Chondrocyte (in vitro differentiated cells): ENCODE data around the gene MBNL2. TPM values are rescaled to one million over a fixed set of nuclear protein-coding genes. Genes with fewer than 3 reads are reported as not detected.

Experiments used
- DNase-seq: peaks from one replicate; pipeline ENCODE4 v3.0.0; 2021; ENCODE audit warnings: mixed read lengths, low spot score
- H3K27ac Mint-ChIP-seq: one replicate; pipeline ENCODE4 v1.8.0; 2021; ENCODE audit warnings: mild to moderate bottlenecking, moderate library complexity, mixed read lengths; ENCODE audit not compliant: unreplicated experiment
- H3K27me3 Mint-ChIP-seq: 2 replicates; pipeline ENCODE4 v1.8.0; 2021; ENCODE audit warnings: low read depth, mixed read lengths
- H3K36me3 Mint-ChIP-seq: 2 replicates; pipeline ENCODE4 v1.8.0; 2021; ENCODE audit warnings: low read depth, mixed read lengths
- H3K4me1 Mint-ChIP-seq: 2 replicates; pipeline ENCODE4 v1.8.0; 2021; ENCODE audit warnings: low read depth, mild to moderate bottlenecking, mixed read lengths
- H3K4me3 Mint-ChIP-seq: one replicate; pipeline ENCODE4 v1.8.0; 2021; ENCODE audit warnings: mild to moderate bottlenecking, moderate library complexity, mixed read lengths; ENCODE audit not compliant: unreplicated experiment
- H3K9me3 Mint-ChIP-seq: 2 replicates; pipeline ENCODE4 v1.8.0; 2021; ENCODE audit warnings: low read depth, mixed read lengths
- total RNA-seq: library from RNA; stranded (reverse); gene quantifications from 3 replicates; pipeline ENCODE4 v1.2.1, GENCODE V29; 2021
- TF ChIP-seq, protein P1 (sequence below): fragments of 200-600 bp; sonication (generic); IDR thresholded peaks from 2 replicates; pipeline ENCODE4 v1.5.0; 2021; ENCODE audit warnings: antibody characterized with exemption, mild to moderate bottlenecking, moderate library complexity

Gene MBNL2
- total RNA-seq, 1 donor from 2014 or later: 41.3 TPM

DNA sequence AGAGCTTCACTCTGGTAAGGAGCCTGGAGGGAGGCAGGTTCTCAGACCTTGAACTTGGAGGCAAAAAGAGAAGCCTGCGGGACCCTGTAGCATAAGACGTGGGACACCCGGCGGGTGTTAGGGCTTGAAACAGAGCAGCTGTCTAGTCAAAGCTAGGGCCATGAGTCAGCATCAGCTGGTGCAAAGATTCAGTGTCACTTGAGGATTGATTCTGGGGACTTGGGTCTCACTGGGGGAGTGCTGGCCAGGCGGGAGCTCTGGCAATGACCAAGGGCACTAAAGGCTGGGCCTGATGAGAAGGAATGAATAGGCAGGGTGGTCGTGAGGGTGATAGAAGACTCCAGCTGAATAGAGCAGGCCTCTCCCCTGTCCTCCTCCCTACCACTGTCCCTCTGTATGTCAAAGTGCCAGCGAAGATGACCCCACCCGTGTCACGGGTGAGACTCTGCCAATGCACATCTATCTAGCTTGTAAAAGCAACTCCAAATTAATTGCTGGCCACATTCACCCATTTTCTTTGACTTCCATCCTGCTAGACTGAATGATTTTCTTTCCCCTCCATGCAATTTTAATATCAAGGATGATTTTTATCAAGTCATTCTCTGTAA lies 97.1 kb downstream of the MBNL2 start:
- no peak overlapping the region for H3K4me3 Mint-ChIP-seq
- no peak for DNase-seq
- H3K27ac Mint-ChIP-seq: peak overlapping the region; percentile 62
- peaks cover 2% of the 10 kb centered on the region for H3K36me3 Mint-ChIP-seq
- no peaks in the 10 kb centered on the region for H3K9me3 Mint-ChIP-seq
- peaks cover 54% of the 10 kb centered on the region for H3K4me1 Mint-ChIP-seq
- TF ChIP-seq, protein P1, sequence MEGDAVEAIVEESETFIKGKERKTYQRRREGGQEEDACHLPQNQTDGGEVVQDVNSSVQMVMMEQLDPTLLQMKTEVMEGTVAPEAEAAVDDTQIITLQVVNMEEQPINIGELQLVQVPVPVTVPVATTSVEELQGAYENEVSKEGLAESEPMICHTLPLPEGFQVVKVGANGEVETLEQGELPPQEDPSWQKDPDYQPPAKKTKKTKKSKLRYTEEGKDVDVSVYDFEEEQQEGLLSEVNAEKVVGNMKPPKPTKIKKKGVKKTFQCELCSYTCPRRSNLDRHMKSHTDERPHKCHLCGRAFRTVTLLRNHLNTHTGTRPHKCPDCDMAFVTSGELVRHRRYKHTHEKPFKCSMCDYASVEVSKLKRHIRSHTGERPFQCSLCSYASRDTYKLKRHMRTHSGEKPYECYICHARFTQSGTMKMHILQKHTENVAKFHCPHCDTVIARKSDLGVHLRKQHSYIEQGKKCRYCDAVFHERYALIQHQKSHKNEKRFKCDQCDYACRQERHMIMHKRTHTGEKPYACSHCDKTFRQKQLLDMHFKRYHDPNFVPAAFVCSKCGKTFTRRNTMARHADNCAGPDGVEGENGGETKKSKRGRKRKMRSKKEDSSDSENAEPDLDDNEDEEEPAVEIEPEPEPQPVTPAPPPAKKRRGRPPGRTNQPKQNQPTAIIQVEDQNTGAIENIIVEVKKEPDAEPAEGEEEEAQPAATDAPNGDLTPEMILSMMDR: no peak
- H3K27me3 Mint-ChIP-seq: no peaks in the 10 kb centered on the region

DNA sequence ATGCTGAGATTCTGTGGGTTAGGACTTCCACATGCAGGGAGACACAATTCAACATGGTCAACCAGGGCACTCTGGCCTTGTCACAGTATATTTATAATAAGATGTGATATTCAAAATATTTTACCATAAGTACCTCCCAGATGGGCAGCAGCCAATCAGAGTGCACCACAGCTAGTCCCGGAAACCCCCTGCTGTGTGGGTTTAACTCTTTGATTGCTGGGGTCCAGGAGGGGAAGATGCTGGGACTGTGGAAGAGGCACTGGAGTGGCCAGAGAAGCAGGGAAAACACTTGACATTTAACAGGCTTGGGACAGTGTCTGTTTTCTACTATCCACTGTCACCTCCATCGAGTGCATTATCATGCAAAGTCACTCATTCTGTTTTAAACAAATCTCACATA lies 99.0 kb downstream of the MBNL2 start:
- Mint-ChIP-seq H3K27me3 (no peaks in the 10 kb centered on the region), H3K4me1 (peaks cover 53% of the 10 kb centered on the region), H3K27ac (no peak overlapping the region), H3K9me3 (no peaks in the 10 kb centered on the region), H3K36me3 (peaks cover 2% of the 10 kb centered on the region), H3K4me3 (no peak overlapping the region)
- no peak for DNase-seq
- TF ChIP-seq, protein P1: no peak

DNA sequence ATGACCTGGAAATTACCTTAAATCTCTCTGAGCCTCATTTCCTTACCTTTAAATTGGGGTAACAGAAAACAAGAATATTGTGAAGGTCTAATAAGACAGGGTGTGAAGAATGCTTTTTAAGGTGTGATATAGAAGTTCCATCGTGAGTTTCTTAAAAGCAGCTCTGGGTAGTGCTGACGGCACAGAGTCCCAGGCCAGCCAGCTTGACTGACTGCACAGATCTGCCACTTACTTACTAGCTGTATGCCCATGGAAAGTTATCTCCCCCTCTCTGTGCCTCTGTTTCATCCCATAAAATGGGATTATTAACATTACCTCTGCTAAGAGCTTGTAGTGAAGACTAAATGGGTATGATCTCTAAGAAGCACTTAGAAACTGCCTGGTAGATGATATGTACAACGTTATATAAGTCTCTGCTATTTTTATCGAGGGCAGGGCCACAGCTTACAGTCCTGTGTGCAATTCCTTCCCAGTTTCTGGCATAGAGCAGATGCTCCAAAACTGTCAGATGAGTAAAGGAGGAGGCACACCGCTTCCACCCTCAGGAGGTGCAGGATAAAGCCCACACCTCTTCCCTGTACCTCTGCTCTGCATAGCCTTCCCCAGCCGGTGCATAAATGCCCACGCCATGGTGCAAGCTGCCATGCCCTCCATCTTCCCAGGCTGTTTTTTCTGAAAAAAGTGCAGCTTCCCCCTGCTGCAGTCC lies 99.6 kb downstream of the MBNL2 start:
- peak overlapping the region; percentile 29 for H3K27ac Mint-ChIP-seq
- peaks cover 56% of the 10 kb centered on the region for H3K4me1 Mint-ChIP-seq
- no peaks in the 10 kb centered on the region for H3K27me3 Mint-ChIP-seq
- no peak for DNase-seq
- TF ChIP-seq, protein P1: no peak
- no peak overlapping the region for H3K4me3 Mint-ChIP-seq
- H3K36me3 Mint-ChIP-seq: peaks cover 2% of the 10 kb centered on the region
- no peaks in the 10 kb centered on the region for H3K9me3 Mint-ChIP-seq

DNA sequence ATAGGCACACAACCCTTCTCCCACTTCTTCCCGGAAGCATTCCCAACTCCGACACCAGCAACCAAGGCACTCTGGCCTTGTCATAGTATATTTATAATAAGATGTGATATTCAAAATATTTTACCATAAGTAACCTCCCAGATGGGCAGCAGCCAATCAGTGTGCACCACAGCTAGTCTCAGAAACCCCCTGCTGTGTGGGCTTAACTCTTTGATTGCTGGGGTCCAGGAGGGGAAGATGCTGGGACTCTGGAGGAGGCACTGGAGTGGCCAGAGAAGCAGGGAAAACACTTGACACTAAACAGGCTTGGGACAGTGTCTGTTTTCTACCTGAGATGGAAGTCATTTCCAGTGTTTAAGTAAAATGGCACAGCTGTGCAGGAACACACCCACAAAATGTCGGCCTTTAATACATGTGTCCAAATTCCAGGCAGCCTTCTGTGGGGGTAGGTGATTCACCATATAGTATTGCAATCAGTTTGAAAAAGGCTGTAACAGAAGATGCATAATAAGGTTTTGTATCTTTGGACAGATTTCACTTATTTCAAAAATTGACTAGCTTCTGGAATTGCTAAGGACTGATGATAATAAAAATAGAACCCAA lies 100.7 kb downstream of the MBNL2 start:
- peaks cover 2% of the 10 kb centered on the region for H3K36me3 Mint-ChIP-seq
- H3K4me3 Mint-ChIP-seq: no peak overlapping the region
- H3K27ac Mint-ChIP-seq: peak overlapping the region; percentile 80
- TF ChIP-seq, protein P1: no peak
- H3K9me3 Mint-ChIP-seq: no peaks in the 10 kb centered on the region
- H3K27me3 Mint-ChIP-seq: no peaks in the 10 kb centered on the region
- DNase-seq: no peak
- H3K4me1 Mint-ChIP-seq: peaks cover 66% of the 10 kb centered on the region

DNA sequence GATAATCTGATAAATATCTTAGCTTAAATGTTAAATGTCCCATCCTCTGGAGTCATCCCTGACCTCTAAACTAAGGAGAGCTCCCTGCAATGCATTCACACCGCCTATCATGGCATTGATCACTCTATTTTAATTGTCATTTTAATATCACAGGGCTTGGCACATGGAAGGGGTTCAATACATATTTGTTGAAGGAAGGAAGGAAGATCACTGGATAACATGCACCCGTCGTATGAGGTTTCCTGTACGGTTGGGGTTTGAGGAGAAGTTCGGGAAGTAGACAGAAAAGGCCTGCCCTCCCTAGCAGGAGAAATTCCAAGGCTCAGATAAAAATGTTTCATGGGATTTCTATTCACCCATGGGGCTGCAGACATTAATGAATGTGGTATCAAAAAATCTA lies 102.0 kb downstream of the MBNL2 start:
- H3K9me3 Mint-ChIP-seq: no peaks in the 10 kb centered on the region
- no peaks in the 10 kb centered on the region for H3K27me3 Mint-ChIP-seq
- no peak for DNase-seq
- H3K4me1 Mint-ChIP-seq: peaks cover 67% of the 10 kb centered on the region
- TF ChIP-seq, protein P1: no peak
- H3K4me3 Mint-ChIP-seq: no peak overlapping the region
- H3K27ac Mint-ChIP-seq: peak overlapping the region; percentile 34
- peaks cover 2% of the 10 kb centered on the region for H3K36me3 Mint-ChIP-seq
